Measurements from ENCODE around the gene TNS3.

The TNS3 gene

GRCh38 chr7:47568056-47568455 lies 13.9 kb downstream of the TNS3 start:
- no peak for DNase-seq (ENCODE audit: low read depth)
- no peak for TF ChIP-seq CTCF (IDR thresholded peaks at IDR 0.05; ENCODE audit: low read depth, low read length, missing control alignments)
- H3K4me3 ChIP-seq (ENCODE audit: low read depth, low read length): no peak overlapping the region

- DNase-seq (ENCODE audit: low read depth): no peak
- no peak for TF ChIP-seq CTCF (IDR thresholded peaks at IDR 0.05; ENCODE audit: low read depth, low read length, missing control alignments)
- no peak overlapping the region for H3K4me3 ChIP-seq (ENCODE audit: low read depth, low read length)
These were observed 16.2 kb downstream of the TNS3 start for GRCh38 chr7:47565640-47566250.

GRCh38 chr7:47563521-47563920 lies 18.4 kb downstream of the TNS3 start:
- no peak overlapping the region for H3K4me3 ChIP-seq (ENCODE audit: low read depth, low read length)
- TF ChIP-seq CTCF (IDR thresholded peaks at IDR 0.05; ENCODE audit: low read depth, low read length, missing control alignments): no peak
- no peak for DNase-seq (ENCODE audit: low read depth)

- DNase-seq (ENCODE audit: low read depth): no peak
- TF ChIP-seq CTCF (IDR thresholded peaks at IDR 0.05; ENCODE audit: low read depth, low read length, missing control alignments): no peak
These were observed 20.0 kb downstream of the TNS3 start for GRCh38 chr7:47561715-47562446.

GRCh38 chr7:47559306-47560220 lies 22.3 kb downstream of the TNS3 start:
- no peak for DNase-seq (ENCODE audit: low read depth)
- no peak for TF ChIP-seq CTCF (IDR thresholded peaks at IDR 0.05; ENCODE audit: low read depth, low read length, missing control alignments)
- H3K4me3 ChIP-seq (ENCODE audit: low read depth, low read length): no peak overlapping the region

More at GRCh38 chr7:47561715-47562446, 20.0 kb downstream of the TNS3 start:
- no peak overlapping the region for H3K4me3 ChIP-seq (ENCODE audit: low read depth, low read length)

GRCh38 chr7:47557694-47558670 lies 23.9 kb downstream of the TNS3 start:
- no peak overlapping the region for H3K4me3 ChIP-seq (ENCODE audit: low read depth, low read length)
- TF ChIP-seq CTCF (IDR thresholded peaks at IDR 0.05; ENCODE audit: low read depth, low read length, missing control alignments): no peak
- no peak for DNase-seq (ENCODE audit: low read depth)
